Measurements from ENCODE around the gene PPFIBP1. TPM values are rescaled to one million over a fixed set of nuclear protein-coding genes. Genes with fewer than 3 reads are reported as not detected.

Gene PPFIBP1
- total and polyA plus RNA-seq, 2 of the 13 experiments (the other 11 are each of a cell fraction or from before 2014, with no cell fraction given), result 16.2 to 21.8 TPM

GRCh38 chr12:27523642-27524493, at the start of gene PPFIBP1 (continued):
- no peak for TF ChIP-seq KIAA2018 (CRISPR knock-in tag; IDR thresholded peaks at IDR 0.05; ENCODE audit: borderline replicate concordance)
- TF ChIP-seq ZNF75D (CRISPR knock-in tag; IDR thresholded peaks at IDR 0.05; ENCODE audit: borderline replicate concordance), result no peak
- TF ChIP-seq ZNF574 (CRISPR knock-in tag; IDR thresholded peaks at IDR 0.05), result peak; percentile 35; the same call in 1 of the 2 replicates
- peak; percentile 44; the same call in 1 of the 2 replicates for TF ChIP-seq ELF4 (CRISPR knock-in tag; IDR thresholded peaks at IDR 0.05; ENCODE audit: borderline replicate concordance)
- TF ChIP-seq ZNF572 (CRISPR knock-in tag; IDR thresholded peaks at IDR 0.05), result peak; percentile 74; the same call in 1 of the 2 replicates
- TF ChIP-seq AHR (CRISPR knock-in tag; IDR thresholded peaks at IDR 0.05), result no peak
- peak; percentile 72; the same call in 1 of the 2 replicates for TF ChIP-seq DMAP1 (CRISPR knock-in tag; IDR thresholded peaks at IDR 0.05)
- TF ChIP-seq ZNF510 (CRISPR knock-in tag; IDR thresholded peaks at IDR 0.05; ENCODE audit: low read depth), result peak; percentile 63; the same call in 1 of the 2 replicates
- TF ChIP-seq KLF6 (CRISPR knock-in tag; IDR thresholded peaks at IDR 0.05), result peak; percentile 12; the same call in 1 of the 2 replicates
- peak; percentile 78; the same call in 1 of the 2 replicates for TF ChIP-seq SNAPC4 (CRISPR knock-in tag; IDR thresholded peaks at IDR 0.05)
